GM23338 (cell line): ENCODE data around the gene CD69. TPM values are rescaled to one million over a fixed set of nuclear protein-coding genes. Genes with fewer than 3 reads are reported as not detected.
"Not testable (repeated sequence)": the region's sequence is repeated elsewhere in the genome, so short reads cannot be mapped to it uniquely, and the experiment has no call there.

Experiments
- ATAC-seq: fragments of 200-7000 bp; cut with Tn5 transposase; 3 replicates; pipeline ENCODE4 v1.9.1; 2020
- DNase-seq: peaks from one replicate; pipeline ENCODE4 v3.0.0-alpha.2; 2015; ENCODE audit warnings: low spot score
- H2AFZ ChIP-seq: fragments of 200-600 bp; sonication (generic); 2 replicates; pipeline ENCODE4 v1.8.0; 2016; ENCODE audit warnings: antibody characterized with exemption, mild to moderate bottlenecking, moderate library complexity
- H3F3A ChIP-seq: fragments of 200-600 bp; sonication (generic); replicated peaks from 2 replicates; pipeline ENCODE4 v1.8.0; 2017; ENCODE audit warnings: antibody characterized with exemption, mixed run types, low read depth
- H3K27ac ChIP-seq: fragments of 200-600 bp; sonication (generic); 2 replicates; pipeline ENCODE4 v1.6.1; 2016; ENCODE audit warnings: low read depth
- H3K27me3 ChIP-seq: fragments of 200-600 bp; sonication (generic); 2 replicates; pipeline ENCODE4 v1.8.0; 2016; ENCODE audit warnings: mild to moderate bottlenecking, mixed run types, moderate library complexity; ENCODE audit not compliant: insufficient read depth
- H3K36me3 ChIP-seq: fragments of 200-600 bp; sonication (generic); 2 replicates; pipeline ENCODE4 v1.8.0; 2016; ENCODE audit warnings: mild to moderate bottlenecking; ENCODE audit not compliant: insufficient read depth
- H3K4me1 ChIP-seq: fragments of 200-600 bp; sonication (generic); 2 replicates; pipeline ENCODE4 v1.8.0; 2016; ENCODE audit warnings: mild to moderate bottlenecking, moderate library complexity; ENCODE audit not compliant: insufficient read depth
- H3K4me2 ChIP-seq: fragments of 200-600 bp; sonication (generic); 2 replicates; pipeline ENCODE4 v1.7.1; 2017; ENCODE audit warnings: mixed run types
- H3K4me3 ChIP-seq: fragments of 200-600 bp; sonication (generic); 2 replicates; pipeline ENCODE4 v1.6.1; 2016; ENCODE audit warnings: mixed run types
- H3K79me2 ChIP-seq: fragments of 200-600 bp; sonication (generic); replicated peaks from 2 replicates; pipeline ENCODE4 v1.8.0; 2017; ENCODE audit warnings: mild to moderate bottlenecking; ENCODE audit not compliant: insufficient read depth
- H3K9me2 ChIP-seq: fragments of 200-600 bp; sonication (generic); 2 replicates; pipeline ENCODE4 v1.8.0; 2017; ENCODE audit not compliant: insufficient read depth
- H4K20me1 ChIP-seq: fragments of 200-600 bp; sonication (generic); replicated peaks from 2 replicates; pipeline ENCODE4 v1.8.0; 2017; ENCODE audit warnings: mild to moderate bottlenecking; ENCODE audit not compliant: insufficient read depth
- H3K27ac Mint-ChIP-seq: 2 replicates; pipeline ENCODE4 v1.8.0; 2020; ENCODE audit warnings: inconsistent platforms, mild to moderate bottlenecking, moderate library complexity, mixed read lengths
- H3K27me3 Mint-ChIP-seq: 3 replicates; pipeline ENCODE4 v1.8.0; 2022; ENCODE audit warnings: low read depth, mild to moderate bottlenecking, moderate library complexity, mixed read lengths, inconsistent platforms; ENCODE audit not compliant: insufficient read depth, poor library complexity
- H3K36me3 Mint-ChIP-seq: 3 replicates; pipeline ENCODE4 v1.8.0; 2021; ENCODE audit warnings: low read depth, mild to moderate bottlenecking, inconsistent platforms, moderate library complexity, mixed read lengths
- H3K4me1 Mint-ChIP-seq: 3 replicates; pipeline ENCODE4 v1.8.0; 2020; ENCODE audit warnings: mild to moderate bottlenecking, inconsistent platforms, mixed read lengths
- H3K4me3 Mint-ChIP-seq: 3 replicates; pipeline ENCODE4 v1.8.0; 2021; ENCODE audit warnings: moderate library complexity, mild to moderate bottlenecking, inconsistent platforms, mixed read lengths
- H3K9me3 Mint-ChIP-seq: 3 replicates; pipeline ENCODE4 v1.8.0; 2020; ENCODE audit warnings: moderate library complexity, mild to moderate bottlenecking, inconsistent platforms, mixed read lengths
- CREB1 ChIP-seq: fragments of 250-450 bp; sonication (Bioruptor Pico); IDR thresholded peaks from 2 replicates; pipeline ENCODE4 v1.5.0; 2020; ENCODE audit warnings: low read depth, mild to moderate bottlenecking, moderate library complexity
- EZH2 ChIP-seq: fragments of 200-600 bp; sonication (generic); IDR thresholded peaks from one replicate; pipeline ENCODE4 v1.8.0; 2017; ENCODE audit warnings: antibody characterized with exemption, mild to moderate bottlenecking, low read depth; ENCODE audit not compliant: unreplicated experiment
- NANOG ChIP-seq: IDR thresholded peaks from 2 replicates; pipeline ENCODE4 v1.6.1; 2016; ENCODE audit warnings: antibody characterized with exemption, borderline replicate concordance
- POLR2AphosphoS5 ChIP-seq: IDR thresholded peaks from 2 replicates; pipeline ENCODE4 v1.6.1; 2016; ENCODE audit warnings: antibody characterized with exemption, low read depth
- STAT1 ChIP-seq: IDR thresholded peaks from one replicate; pipeline ENCODE4 v1.6.1; 2016; ENCODE audit warnings: antibody characterized with exemption; ENCODE audit not compliant: unreplicated experiment
- ZNF114 ChIP-seq: fragments of 250-450 bp; sonication (Bioruptor Pico); IDR thresholded peaks from 2 replicates; pipeline ENCODE4 v1.5.0; 2020; ENCODE audit warnings: mild to moderate bottlenecking, moderate library complexity
- ZNF331 ChIP-seq: fragments of 250-450 bp; sonication (Bioruptor Pico); IDR thresholded peaks from 2 replicates; pipeline ENCODE4 v1.5.0; 2020; ENCODE audit warnings: low read depth, mild to moderate bottlenecking, moderate library complexity
- polyA plus RNA-seq: library from polyadenylated mRNA; unstranded; fragments of >200 nt; fragmentation: Nextera tagmentation; extraction: Ambion mirVana; gene quantifications from 2 replicates; pipeline ENCODE4 v1.2.1, GENCODE V29; 2016
- total RNA-seq: library from RNA; depleted of rRNA; stranded (reverse); fragments of >200 nt; shearing (Covaris generic); gene quantifications from 2 replicates; pipeline ENCODE4 v1.2.3, GENCODE V29; 2014
- TF ChIP-seq, protein P1 (sequence below): fragments of 250-450 bp; sonication (Bioruptor Pico); IDR thresholded peaks from 2 replicates; pipeline ENCODE4 v1.5.0; 2020; ENCODE audit warnings: mild to moderate bottlenecking, moderate library complexity
- TF ChIP-seq, protein P2 (sequence below): IDR thresholded peaks from one replicate; pipeline ENCODE4 v1.6.1; 2018; ENCODE audit warnings: antibody characterized with exemption; ENCODE audit not compliant: unreplicated experiment
- TF ChIP-seq, protein P3 (sequence below): IDR thresholded peaks from 2 replicates; pipeline ENCODE4 v1.6.1; 2016; ENCODE audit warnings: antibody characterized with exemption

Gene CD69
- total and polyA plus RNA-seq, 2 experiments from 2014 or later = not detected

DNA sequence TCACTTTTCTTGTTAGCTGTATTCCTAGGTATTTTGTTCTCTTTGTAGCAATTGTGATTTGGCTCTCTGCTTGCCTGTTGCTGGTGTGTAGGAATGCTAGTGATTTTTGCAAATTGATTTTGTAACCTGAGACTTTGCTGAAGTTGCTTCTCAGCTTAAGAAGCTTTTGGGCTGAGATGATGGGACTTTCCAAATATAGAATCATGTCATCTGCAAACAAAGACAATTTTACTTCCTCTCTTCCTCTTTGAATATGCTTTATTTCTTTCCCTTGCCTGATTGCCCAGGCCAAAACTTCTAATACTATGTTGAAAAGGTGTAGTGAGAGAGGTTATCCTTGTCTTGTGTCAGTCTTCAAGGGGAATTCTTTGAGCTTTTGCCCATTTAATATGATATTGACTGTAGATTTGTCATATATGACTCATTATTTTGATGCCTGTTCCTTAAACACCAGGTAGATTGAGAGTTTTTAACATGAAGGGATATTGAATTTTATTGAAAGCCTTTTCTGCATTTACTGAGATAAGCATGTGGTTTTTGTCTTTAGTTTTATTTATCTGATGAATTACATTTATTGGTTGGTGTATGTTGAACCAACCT, 54.5 kb downstream of the CD69 start (continued):
- TF ChIP-seq, protein P1, sequence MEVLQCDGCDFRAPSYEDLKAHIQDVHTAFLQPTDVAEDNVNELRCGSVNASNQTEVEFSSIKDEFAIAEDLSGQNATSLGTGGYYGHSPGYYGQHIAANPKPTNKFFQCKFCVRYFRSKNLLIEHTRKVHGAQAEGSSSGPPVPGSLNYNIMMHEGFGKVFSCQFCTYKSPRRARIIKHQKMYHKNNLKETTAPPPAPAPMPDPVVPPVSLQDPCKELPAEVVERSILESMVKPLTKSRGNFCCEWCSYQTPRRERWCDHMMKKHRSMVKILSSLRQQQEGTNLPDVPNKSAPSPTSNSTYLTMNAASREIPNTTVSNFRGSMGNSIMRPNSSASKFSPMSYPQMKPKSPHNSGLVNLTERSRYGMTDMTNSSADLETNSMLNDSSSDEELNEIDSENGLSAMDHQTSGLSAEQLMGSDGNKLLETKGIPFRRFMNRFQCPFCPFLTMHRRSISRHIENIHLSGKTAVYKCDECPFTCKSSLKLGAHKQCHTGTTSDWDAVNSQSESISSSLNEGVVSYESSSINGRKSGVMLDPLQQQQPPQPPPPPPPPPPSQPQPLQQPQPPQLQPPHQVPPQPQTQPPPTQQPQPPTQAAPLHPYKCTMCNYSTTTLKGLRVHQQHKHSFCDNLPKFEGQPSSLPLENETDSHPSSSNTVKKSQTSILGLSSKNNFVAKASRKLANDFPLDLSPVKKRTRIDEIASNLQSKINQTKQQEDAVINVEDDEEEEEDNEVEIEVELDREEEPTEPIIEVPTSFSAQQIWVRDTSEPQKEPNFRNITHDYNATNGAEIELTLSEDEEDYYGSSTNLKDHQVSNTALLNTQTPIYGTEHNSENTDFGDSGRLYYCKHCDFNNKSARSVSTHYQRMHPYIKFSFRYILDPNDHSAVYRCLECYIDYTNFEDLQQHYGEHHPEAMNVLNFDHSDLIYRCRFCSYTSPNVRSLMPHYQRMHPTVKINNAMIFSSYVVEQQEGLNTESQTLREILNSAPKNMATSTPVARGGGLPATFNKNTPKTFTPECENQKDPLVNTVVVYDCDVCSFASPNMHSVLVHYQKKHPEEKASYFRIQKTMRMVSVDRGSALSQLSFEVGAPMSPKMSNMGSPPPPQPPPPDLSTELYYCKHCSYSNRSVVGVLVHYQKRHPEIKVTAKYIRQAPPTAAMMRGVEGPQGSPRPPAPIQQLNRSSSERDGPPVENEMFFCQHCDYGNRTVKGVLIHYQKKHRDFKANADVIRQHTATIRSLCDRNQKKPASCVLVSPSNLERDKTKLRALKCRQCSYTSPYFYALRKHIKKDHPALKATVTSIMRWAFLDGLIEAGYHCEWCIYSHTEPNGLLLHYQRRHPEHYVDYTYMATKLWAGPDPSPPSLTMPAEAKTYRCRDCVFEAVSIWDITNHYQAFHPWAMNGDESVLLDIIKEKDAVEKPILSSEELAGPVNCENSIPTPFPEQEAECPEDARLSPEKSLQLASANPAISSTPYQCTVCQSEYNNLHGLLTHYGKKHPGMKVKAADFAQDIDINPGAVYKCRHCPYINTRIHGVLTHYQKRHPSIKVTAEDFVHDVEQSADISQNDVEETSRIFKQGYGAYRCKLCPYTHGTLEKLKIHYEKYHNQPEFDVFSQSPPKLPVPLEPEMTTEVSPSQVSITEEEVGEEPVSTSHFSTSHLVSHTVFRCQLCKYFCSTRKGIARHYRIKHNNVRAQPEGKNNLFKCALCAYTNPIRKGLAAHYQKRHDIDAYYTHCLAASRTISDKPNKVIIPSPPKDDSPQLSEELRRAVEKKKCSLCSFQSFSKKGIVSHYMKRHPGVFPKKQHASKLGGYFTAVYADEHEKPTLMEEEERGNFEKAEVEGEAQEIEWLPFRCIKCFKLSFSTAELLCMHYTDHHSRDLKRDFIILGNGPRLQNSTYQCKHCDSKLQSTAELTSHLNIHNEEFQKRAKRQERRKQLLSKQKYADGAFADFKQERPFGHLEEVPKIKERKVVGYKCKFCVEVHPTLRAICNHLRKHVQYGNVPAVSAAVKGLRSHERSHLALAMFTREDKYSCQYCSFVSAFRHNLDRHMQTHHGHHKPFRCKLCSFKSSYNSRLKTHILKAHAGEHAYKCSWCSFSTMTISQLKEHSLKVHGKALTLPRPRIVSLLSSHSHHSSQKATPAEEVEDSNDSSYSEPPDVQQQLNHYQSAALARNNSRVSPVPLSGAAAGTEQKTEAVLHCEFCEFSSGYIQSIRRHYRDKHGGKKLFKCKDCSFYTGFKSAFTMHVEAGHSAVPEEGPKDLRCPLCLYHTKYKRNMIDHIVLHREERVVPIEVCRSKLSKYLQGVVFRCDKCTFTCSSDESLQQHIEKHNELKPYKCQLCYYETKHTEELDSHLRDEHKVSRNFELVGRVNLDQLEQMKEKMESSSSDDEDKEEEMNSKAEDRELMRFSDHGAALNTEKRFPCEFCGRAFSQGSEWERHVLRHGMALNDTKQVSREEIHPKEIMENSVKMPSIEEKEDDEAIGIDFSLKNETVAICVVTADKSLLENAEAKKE (CRISPR knock-in tag) = no peak
- TF ChIP-seq NANOG = no peak
- TF ChIP-seq, protein P2, sequence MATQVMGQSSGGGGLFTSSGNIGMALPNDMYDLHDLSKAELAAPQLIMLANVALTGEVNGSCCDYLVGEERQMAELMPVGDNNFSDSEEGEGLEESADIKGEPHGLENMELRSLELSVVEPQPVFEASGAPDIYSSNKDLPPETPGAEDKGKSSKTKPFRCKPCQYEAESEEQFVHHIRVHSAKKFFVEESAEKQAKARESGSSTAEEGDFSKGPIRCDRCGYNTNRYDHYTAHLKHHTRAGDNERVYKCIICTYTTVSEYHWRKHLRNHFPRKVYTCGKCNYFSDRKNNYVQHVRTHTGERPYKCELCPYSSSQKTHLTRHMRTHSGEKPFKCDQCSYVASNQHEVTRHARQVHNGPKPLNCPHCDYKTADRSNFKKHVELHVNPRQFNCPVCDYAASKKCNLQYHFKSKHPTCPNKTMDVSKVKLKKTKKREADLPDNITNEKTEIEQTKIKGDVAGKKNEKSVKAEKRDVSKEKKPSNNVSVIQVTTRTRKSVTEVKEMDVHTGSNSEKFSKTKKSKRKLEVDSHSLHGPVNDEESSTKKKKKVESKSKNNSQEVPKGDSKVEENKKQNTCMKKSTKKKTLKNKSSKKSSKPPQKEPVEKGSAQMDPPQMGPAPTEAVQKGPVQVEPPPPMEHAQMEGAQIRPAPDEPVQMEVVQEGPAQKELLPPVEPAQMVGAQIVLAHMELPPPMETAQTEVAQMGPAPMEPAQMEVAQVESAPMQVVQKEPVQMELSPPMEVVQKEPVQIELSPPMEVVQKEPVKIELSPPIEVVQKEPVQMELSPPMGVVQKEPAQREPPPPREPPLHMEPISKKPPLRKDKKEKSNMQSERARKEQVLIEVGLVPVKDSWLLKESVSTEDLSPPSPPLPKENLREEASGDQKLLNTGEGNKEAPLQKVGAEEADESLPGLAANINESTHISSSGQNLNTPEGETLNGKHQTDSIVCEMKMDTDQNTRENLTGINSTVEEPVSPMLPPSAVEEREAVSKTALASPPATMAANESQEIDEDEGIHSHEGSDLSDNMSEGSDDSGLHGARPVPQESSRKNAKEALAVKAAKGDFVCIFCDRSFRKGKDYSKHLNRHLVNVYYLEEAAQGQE = no peak
- TF ChIP-seq POLR2AphosphoS5 = no peak
- no peak for TF ChIP-seq ZNF114
- TF ChIP-seq ZNF331 (CRISPR knock-in tag) = no peak
- TF ChIP-seq CREB1 = no peak
- TF ChIP-seq, protein P3, sequence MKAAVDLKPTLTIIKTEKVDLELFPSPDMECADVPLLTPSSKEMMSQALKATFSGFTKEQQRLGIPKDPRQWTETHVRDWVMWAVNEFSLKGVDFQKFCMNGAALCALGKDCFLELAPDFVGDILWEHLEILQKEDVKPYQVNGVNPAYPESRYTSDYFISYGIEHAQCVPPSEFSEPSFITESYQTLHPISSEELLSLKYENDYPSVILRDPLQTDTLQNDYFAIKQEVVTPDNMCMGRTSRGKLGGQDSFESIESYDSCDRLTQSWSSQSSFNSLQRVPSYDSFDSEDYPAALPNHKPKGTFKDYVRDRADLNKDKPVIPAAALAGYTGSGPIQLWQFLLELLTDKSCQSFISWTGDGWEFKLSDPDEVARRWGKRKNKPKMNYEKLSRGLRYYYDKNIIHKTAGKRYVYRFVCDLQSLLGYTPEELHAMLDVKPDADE = no peak
- no peak for TF ChIP-seq STAT1
- no peak for TF ChIP-seq EZH2

DNA sequence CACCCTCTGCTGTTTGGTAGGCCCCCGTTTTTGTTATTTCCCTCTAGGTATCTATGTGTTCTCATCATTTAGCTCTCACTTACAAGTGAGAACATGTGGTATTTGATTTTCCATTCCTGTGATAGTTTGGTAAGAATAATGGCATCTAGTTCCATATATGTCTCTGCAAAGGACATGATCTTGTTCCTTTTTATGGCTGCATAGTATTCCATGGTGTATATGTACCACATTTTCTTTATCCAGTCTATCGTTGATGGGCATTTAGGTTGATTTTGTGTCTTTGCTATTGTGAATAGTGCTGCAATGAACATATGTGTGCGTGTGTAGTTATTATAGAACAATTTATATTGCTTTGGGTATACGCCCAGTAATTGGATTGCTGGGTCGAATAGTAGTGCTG, 56.1 kb downstream of the CD69 start:
- not testable (repeated sequence) for H3K4me1 ChIP-seq, H3K4me1 Mint-ChIP-seq, H3K36me3 Mint-ChIP-seq, H3F3A ChIP-seq, ATAC-seq, H3K27ac ChIP-seq, H3K36me3 ChIP-seq, H3K4me3 ChIP-seq, H4K20me1 ChIP-seq, H3K4me2 ChIP-seq, H3K27me3 Mint-ChIP-seq, H3K9me2 ChIP-seq, H3K4me3 Mint-ChIP-seq, H3K27ac Mint-ChIP-seq, DNase-seq, H3K27me3 ChIP-seq, H3K79me2 ChIP-seq, H2AFZ ChIP-seq
- peaks cover 34% of the 10 kb centered on the region for H3K9me3 Mint-ChIP-seq
